ENCODE measurements around the gene MASP1.

Gene MASP1

GRCh38 chr3:187293516-187294430 lies 2.2 kb upstream of the MASP1 start:
- ATAC-seq = no peak

- peak in 1 of 2 donors; percentile 27 for ATAC-seq
These were observed 1.3 kb upstream of the MASP1 start for GRCh38 chr3:187292631-187293515.

GRCh38 chr3:187292181-187292580 lies 644 bp upstream of the MASP1 start:
- ATAC-seq = no peak

- ATAC-seq = no peak
These were observed 481 bp downstream of the MASP1 start for GRCh38 chr3:187291001-187291511.

- ATAC-seq = no peak
These were observed 1.0 kb downstream of the MASP1 start for GRCh38 chr3:187290503-187290902.

GRCh38 chr3:187288855-187289605 lies 2.5 kb downstream of the MASP1 start:
- ATAC-seq = no peak

GRCh38 chr3:187288131-187288854 lies 3.2 kb downstream of the MASP1 start:
- ATAC-seq = no peak

- no peak for ATAC-seq
These were observed 4.3 kb downstream of the MASP1 start for GRCh38 chr3:187287256-187287655.

GRCh38 chr3:187286467-187287059 lies 5.0 kb downstream of the MASP1 start:
- ATAC-seq = no peak

- ATAC-seq = no peak
These were observed 10.3 kb downstream of the MASP1 start for GRCh38 chr3:187281191-187281714.

GRCh38 chr3:187280644-187281043 lies 10.9 kb downstream of the MASP1 start:
- no peak for ATAC-seq

GRCh38 chr3:187277129-187277462 lies 14.4 kb downstream of the MASP1 start:
- ATAC-seq = no peak

GRCh38 chr3:187276397-187277128 lies 15.0 kb downstream of the MASP1 start:
- no peak for ATAC-seq

- ATAC-seq = peak in 1 of 2 donors; percentile 24
These were observed 16.6 kb downstream of the MASP1 start for GRCh38 chr3:187274977-187275338.

- no peak for ATAC-seq
These were observed 17.1 kb downstream of the MASP1 start for GRCh38 chr3:187274315-187274976.

GRCh38 chr3:187271582-187271981 lies 20.0 kb downstream of the MASP1 start:
- no peak for ATAC-seq

- no peak for ATAC-seq
These were observed 22.1 kb downstream of the MASP1 start for GRCh38 chr3:187269486-187269885.

GRCh38 chr3:187267306-187267705 lies 24.2 kb downstream of the MASP1 start:
- ATAC-seq = no peak

GRCh38 chr3:187266691-187267090 lies 24.8 kb downstream of the MASP1 start:
- no peak for ATAC-seq

- no peak for ATAC-seq
These were observed 26.0 kb downstream of the MASP1 start for GRCh38 chr3:187265461-187265955.
